ENCODE measurements around the gene MT1HL1. TPM values are rescaled to one million over a fixed set of nuclear protein-coding genes. Genes with fewer than 3 reads are reported as not detected.
"Not testable (repeated sequence)": the region's sequence is repeated elsewhere in the genome, so short reads cannot be mapped to it uniquely, and the experiment has no call there.

The MT1HL1 gene
- total and polyA plus RNA-seq, 2 donors, result not detected

GRCh38 chr1:236980673-236981072 is 23.6 kb downstream of the MT1HL1 start:
- 89% methylated on average over 6 of the region's 6 CpGs for WGBS
- no peak for DNase-seq (ENCODE audit: extremely low spot score)
- H3K27ac ChIP-seq (ENCODE audit: low read depth), result no peak overlapping the region

GRCh38 chr1:236979149-236979900 is 24.9 kb downstream of the MT1HL1 start:
- 78% methylated on average over 13 of the region's 13 CpGs for WGBS
- H3K4me1 ChIP-seq (ENCODE audit: insufficient read depth), result no peaks in the 10 kb centered on the region
- no peak overlapping the region for H3K27ac ChIP-seq (ENCODE audit: low read depth)
- no peak overlapping the region for H3K4me3 ChIP-seq (ENCODE audit: low read depth, low read length)
- DNase-seq (ENCODE audit: extremely low spot score), result no peak
- H3K36me3 ChIP-seq (ENCODE audit: insufficient read depth), result no peaks in the 10 kb centered on the region

More at GRCh38 chr1:236980673-236981072, 23.6 kb downstream of the MT1HL1 start:
- Histone ChIP-seq H3K4me3 (ENCODE audit: low read depth, low read length) (no peak overlapping the region), H3K4me1 (ENCODE audit: insufficient read depth) (no peaks in the 10 kb centered on the region), H3K36me3 (ENCODE audit: insufficient read depth) (no peaks in the 10 kb centered on the region)

GRCh38 chr1:236978740-236979139 is 25.5 kb downstream of the MT1HL1 start:
- H3K4me1 ChIP-seq (ENCODE audit: insufficient read depth), result no peaks in the 10 kb centered on the region
- no peak overlapping the region for H3K4me3 ChIP-seq (ENCODE audit: low read depth, low read length)
- H3K27ac ChIP-seq (ENCODE audit: low read depth), result no peak overlapping the region
- WGBS, result 92% methylated on average over 14 of the region's 14 CpGs
- DNase-seq (ENCODE audit: extremely low spot score), result no peak
- H3K36me3 ChIP-seq (ENCODE audit: insufficient read depth), result no peaks in the 10 kb centered on the region

- Histone ChIP-seq H3K4me1 (ENCODE audit: insufficient read depth) (no peaks in the 10 kb centered on the region), H3K4me3 (ENCODE audit: low read depth, low read length) (no peak overlapping the region), H3K36me3 (ENCODE audit: insufficient read depth) (no peaks in the 10 kb centered on the region), H3K27ac (ENCODE audit: low read depth) (no peak overlapping the region)
- DNase-seq (ENCODE audit: extremely low spot score), result no peak
- WGBS, result 89% methylated on average over 6 of the region's 6 CpGs
Measured at GRCh38 chr1:236975461-236975860, 28.8 kb downstream of the MT1HL1 start.

GRCh38 chr1:236974025-236974424 is 30.2 kb downstream of the MT1HL1 start:
- not testable (repeated sequence) for DNase-seq (ENCODE audit: extremely low spot score); H3K4me1 ChIP-seq (ENCODE audit: insufficient read depth); H3K36me3 ChIP-seq (ENCODE audit: insufficient read depth); H3K27ac ChIP-seq (ENCODE audit: low read depth); H3K4me3 ChIP-seq (ENCODE audit: low read depth, low read length)
- 91% methylated on average over 5 of the region's 5 CpGs for WGBS

GRCh38 chr1:236966636-236967035 is 37.6 kb downstream of the MT1HL1 start:
- Histone ChIP-seq H3K4me3 (ENCODE audit: low read depth, low read length) (no peak overlapping the region), H3K36me3 (ENCODE audit: insufficient read depth) (no peaks in the 10 kb centered on the region), H3K4me1 (ENCODE audit: insufficient read depth) (no peaks in the 10 kb centered on the region), H3K27ac (ENCODE audit: low read depth) (no peak overlapping the region)
- 83% methylated on average over 6 of the region's 6 CpGs for WGBS
- no peak for DNase-seq (ENCODE audit: extremely low spot score)

GRCh38 chr1:236963920-236964319 is 40.3 kb downstream of the MT1HL1 start:
- no peaks in the 10 kb centered on the region for H3K36me3 ChIP-seq (ENCODE audit: insufficient read depth)
- no peak overlapping the region for H3K27ac ChIP-seq (ENCODE audit: low read depth)
- no peaks in the 10 kb centered on the region for H3K4me1 ChIP-seq (ENCODE audit: insufficient read depth)
- WGBS, result 86% methylated on average over 2 of the region's 2 CpGs
- H3K4me3 ChIP-seq (ENCODE audit: low read depth, low read length), result no peak overlapping the region
- DNase-seq (ENCODE audit: extremely low spot score), result no peak

- Histone ChIP-seq H3K4me3 (ENCODE audit: low read depth, low read length) (no peak overlapping the region), H3K4me1 (ENCODE audit: insufficient read depth) (no peaks in the 10 kb centered on the region), H3K36me3 (ENCODE audit: insufficient read depth) (no peaks in the 10 kb centered on the region), H3K27ac (ENCODE audit: low read depth) (no peak overlapping the region)
- 96% methylated on average over 2 of the region's 2 CpGs for WGBS
- DNase-seq (ENCODE audit: extremely low spot score), result no peak
Measured at GRCh38 chr1:236959112-236959511, 45.1 kb downstream of the MT1HL1 start.

- DNase-seq (ENCODE audit: extremely low spot score), result no peak
- H3K36me3 ChIP-seq (ENCODE audit: insufficient read depth), result no peaks in the 10 kb centered on the region
- no peak overlapping the region for H3K27ac ChIP-seq (ENCODE audit: low read depth)
- 83% methylated on average over 5 of the region's 5 CpGs for WGBS
- H3K4me1 ChIP-seq (ENCODE audit: insufficient read depth), result no peaks in the 10 kb centered on the region
- H3K4me3 ChIP-seq (ENCODE audit: low read depth, low read length), result no peak overlapping the region
Measured at GRCh38 chr1:236957235-236957634, 47.0 kb downstream of the MT1HL1 start.

Other genes starting within 250 kb of the MT1HL1 start
- gene MTR, start 209.1 kb downstream of the MT1HL1 start, total RNA-seq, result 58.5 TPM
- gene MTR, start 209.1 kb downstream of the MT1HL1 start, polyA plus RNA-seq, result 10.4 TPM
- 16.8 TPM for gene RYR2, start 37.7 kb upstream of the MT1HL1 start, total RNA-seq
- 7.2 TPM for gene RYR2, start 37.7 kb upstream of the MT1HL1 start, polyA plus RNA-seq

Data from urinary bladder (tissue), 4 donors.